H9 (cell line): ENCODE measurements around the gene METTL21C. TPM values are rescaled to one million over a fixed set of nuclear protein-coding genes. Genes with fewer than 3 reads are reported as not detected.
A peak's percentile ranks its signal among the peaks of the same experiment; 100 is the strongest.

Experiments
- DNase-seq: peaks from one replicate; pipeline ENCODE4 v3.0.0-alpha.2; 2017
- H2AFZ ChIP-seq: one replicate; pipeline ENCODE4 v1.6.1; 2013; ENCODE audit warnings: mild to moderate bottlenecking, low read length, control low read depth, moderate library complexity
- H2AK5ac ChIP-seq: 2 replicates; pipeline ENCODE4 v1.6.1; 2013; ENCODE audit warnings: low read length, control low read depth, mixed read lengths; ENCODE audit not compliant: insufficient read length
- H2BK120ac ChIP-seq: one replicate; pipeline ENCODE4 v1.6.1; 2013; ENCODE audit warnings: low read depth, mild to moderate bottlenecking, low read length, control low read depth, inconsistent platforms; ENCODE audit not compliant: poor library complexity, severe bottlenecking
- H2BK12ac ChIP-seq: 2 replicates; pipeline ENCODE4 v1.6.1; 2013; ENCODE audit warnings: low read length, control low read depth, mixed read lengths, low read depth; ENCODE audit not compliant: insufficient read length
- H2BK15ac ChIP-seq: 2 replicates; pipeline ENCODE4 v1.6.1; 2013; ENCODE audit warnings: low read depth, low read length, control low read depth
- H2BK20ac ChIP-seq: one replicate; pipeline ENCODE4 v1.6.1; 2013; ENCODE audit warnings: low read depth, mild to moderate bottlenecking, low read length, control low read depth, inconsistent platforms; ENCODE audit not compliant: poor library complexity, severe bottlenecking
- H2BK5ac ChIP-seq: 2 replicates; pipeline ENCODE4 v1.6.1; 2013; ENCODE audit warnings: low read length, control low read depth, mixed read lengths; ENCODE audit not compliant: insufficient read length
- H3K14ac ChIP-seq: 2 replicates; pipeline ENCODE4 v1.6.1; 2013; ENCODE audit warnings: low read length, control low read depth; ENCODE audit not compliant: insufficient read depth
- H3K18ac ChIP-seq: 2 replicates; pipeline ENCODE4 v1.6.1; 2013; ENCODE audit warnings: low read depth, mild to moderate bottlenecking, mixed read lengths, low read length, control low read depth; ENCODE audit not compliant: insufficient read length
- H3K23ac ChIP-seq: 2 replicates; pipeline ENCODE4 v1.6.1; 2013; ENCODE audit warnings: low read length, control low read depth, mixed read lengths, low read depth; ENCODE audit not compliant: insufficient read length
- H3K23me2 ChIP-seq: 2 replicates; pipeline ENCODE4 v1.6.1; 2013; ENCODE audit warnings: low read depth, mild to moderate bottlenecking, mixed read lengths, low read length, control low read depth; ENCODE audit not compliant: insufficient read length, poor library complexity, severe bottlenecking
- H3K27ac ChIP-seq: 2 replicates; pipeline ENCODE4 v1.5.1; 2013; ENCODE audit warnings: low read length, control low read depth, mixed read lengths, low read depth; ENCODE audit not compliant: insufficient read length
- H3K27me3 ChIP-seq: 2 replicates; pipeline ENCODE4 v1.6.1; 2013; ENCODE audit warnings: low read length, control low read depth, inconsistent platforms; ENCODE audit not compliant: insufficient read depth
- H3K4ac ChIP-seq: 2 replicates; pipeline ENCODE4 v1.6.1; 2013; ENCODE audit warnings: low read depth, mild to moderate bottlenecking, control low read depth, inconsistent platforms, low read length, moderate library complexity
- H3K4me1 ChIP-seq: 2 replicates; pipeline ENCODE4 v1.6.1; 2013; ENCODE audit warnings: low read length, control low read depth, inconsistent platforms; ENCODE audit not compliant: insufficient read depth
- H3K4me2 ChIP-seq: 2 replicates; pipeline ENCODE4 v1.6.1; 2013; ENCODE audit warnings: low read length, control low read depth, mixed read lengths; ENCODE audit not compliant: insufficient read length, insufficient read depth
- H3K56ac ChIP-seq: 2 replicates; pipeline ENCODE4 v1.6.1; 2013; ENCODE audit warnings: low read depth, mild to moderate bottlenecking, mixed read lengths, low read length, control low read depth; ENCODE audit not compliant: insufficient read length
- H3K79me1 ChIP-seq: 2 replicates; pipeline ENCODE4 v1.6.1; 2013; ENCODE audit warnings: low read depth, mild to moderate bottlenecking, moderate library complexity, low read length, control low read depth, inconsistent platforms; ENCODE audit not compliant: insufficient read depth, poor library complexity, severe bottlenecking
- H3K79me2 ChIP-seq: 2 replicates; pipeline ENCODE4 v1.6.1; 2013; ENCODE audit warnings: low read length, control low read depth, inconsistent platforms; ENCODE audit not compliant: insufficient read depth
- H3K9ac ChIP-seq: 2 replicates; pipeline ENCODE4 v1.6.1; 2013; ENCODE audit warnings: low read length, control low read depth, mixed read lengths; ENCODE audit not compliant: insufficient read length; ENCODE audit errors: extremely low read depth
- H3K9me3 ChIP-seq: one replicate; pipeline ENCODE4 v1.6.1; 2013; ENCODE audit warnings: low read depth, low read length, inconsistent platforms; ENCODE audit not compliant: control insufficient read depth
- H3T11ph ChIP-seq: one replicate; pipeline ENCODE4 v1.6.1; 2013; ENCODE audit warnings: mild to moderate bottlenecking, low read length, control low read depth, inconsistent platforms
- H4K20me1 ChIP-seq: one replicate; pipeline ENCODE4 v1.6.1; 2013; ENCODE audit not compliant: control insufficient read depth, insufficient read length, insufficient read depth
- H4K5ac ChIP-seq: 2 replicates; pipeline ENCODE4 v1.6.1; 2013; ENCODE audit warnings: low read depth, mild to moderate bottlenecking, mixed read lengths, low read length, control low read depth; ENCODE audit not compliant: insufficient read length
- H4K8ac ChIP-seq: replicated peaks from 2 replicates; pipeline ENCODE4 v1.6.1; 2013; ENCODE audit warnings: low read length, control low read depth, mixed read lengths, low read depth; ENCODE audit not compliant: insufficient read length
- H4K91ac ChIP-seq: 2 replicates; pipeline ENCODE4 v1.6.1; 2013; ENCODE audit warnings: low read depth, mild to moderate bottlenecking, moderate library complexity, mixed read lengths, low read length, control low read depth; ENCODE audit not compliant: insufficient read length
- H3K27ac Mint-ChIP-seq, 3 experiments: 2 replicates in 2 of 3; 3 replicates in 1 of 3; pipeline ENCODE4 v1.8.0; 2020 to 2021; ENCODE audit warnings: mixed read lengths in 3 of 3, mild to moderate bottlenecking in 1 of 3, moderate library complexity in 1 of 3
- H3K27me3 Mint-ChIP-seq: 2 replicates; pipeline ENCODE4 v1.8.0; 2021; ENCODE audit warnings: low read depth, mild to moderate bottlenecking, moderate library complexity, mixed read lengths
- H3K36me3 Mint-ChIP-seq, 3 experiments: 2 replicates in 2 of 3; 3 replicates in 1 of 3; pipeline ENCODE4 v1.8.0; 2020 to 2021; ENCODE audit warnings: low read depth in 3 of 3, mixed read lengths in 3 of 3; ENCODE audit not compliant: insufficient read depth in 1 of 3
- H3K4me1 Mint-ChIP-seq, 2 experiments: 2 replicates each; pipeline ENCODE4 v1.8.0; 2020; ENCODE audit warnings: mixed read lengths in 2 of 2
- H3K4me3 Mint-ChIP-seq, 2 experiments: 2 replicates in 1 of 2; 3 replicates in 1 of 2; pipeline ENCODE4 v1.8.0; 2020 to 2021; ENCODE audit warnings: mild to moderate bottlenecking in 2 of 2, mixed read lengths in 2 of 2, moderate library complexity in 1 of 2
- H3K9me3 Mint-ChIP-seq, 2 experiments: 2 replicates in 1 of 2; 3 replicates in 1 of 2; pipeline ENCODE4 v1.8.0; 2020; ENCODE audit warnings: mild to moderate bottlenecking in 2 of 2, mixed read lengths in 2 of 2, moderate library complexity in 1 of 2
- WGBS: extraction: QIAGEN DNeasy Blood & Tissue Kit; methylation state at CpG from one replicate; pipeline ENCODE4 v1.1.7; 2013; ENCODE audit warnings: missing lambda C conversion rate, low lambda C conversion rate, mixed read lengths; ENCODE audit not compliant: insufficient read length; ENCODE audit errors: extremely low coverage; 5-methylcytosine and 5-hydroxymethylcytosine counted together
- total RNA-seq: library from RNA; stranded (reverse); gene quantifications from 2 replicates; pipeline ENCODE4 v1.2.1, GENCODE V29; 2021
- TF ChIP-seq, protein P1 (sequence below): fragments of 200-600 bp; sonication (generic); conservative IDR thresholded peaks from 3 replicates; pipeline ENCODE4 v1.8.0; 2021; ENCODE audit warnings: antibody characterized with exemption, mild to moderate bottlenecking

METTL21C gene
- total RNA-seq, 1 experiment from 2014 or later = not detected

- Histone ChIP-seq H3K79me1 (no peaks in the 10 kb centered on the region), H2BK120ac (no peak overlapping the region), H3K9me3 (no peaks in the 10 kb centered on the region), H2BK20ac (no peak overlapping the region), H3K18ac (no peak overlapping the region), H3K23me2 (no peaks in the 10 kb centered on the region), H3T11ph (no peak overlapping the region), H3K79me2 (no peaks in the 10 kb centered on the region), H2BK12ac (no peak overlapping the region), H3K4ac (no peak overlapping the region), H4K5ac (no peak overlapping the region), H3K4me2 (no peak overlapping the region), H3K27me3 (no peaks in the 10 kb centered on the region), H3K4me1 (no peaks in the 10 kb centered on the region), H4K91ac (no peak overlapping the region), H3K23ac (no peak overlapping the region), H3K27ac (no peak overlapping the region), H3K14ac (no peak overlapping the region), H2BK15ac (no peak overlapping the region), H3K56ac (no peak overlapping the region), H2BK5ac (no peak overlapping the region), H2AK5ac (no peak overlapping the region), H2AFZ (no peak overlapping the region), H4K20me1 (no peaks in the 10 kb centered on the region), H3K9ac (no peak overlapping the region), H4K8ac (no peak overlapping the region)
- Mint-ChIP-seq H3K9me3 (0 out of 5 replicates have a peak, but pooled peaks cover 4 to 6% of the 10 kb centered on the region in 2 experiments), H3K4me3 (no peak overlapping the region), H3K27ac (peak overlapping the region in 1 of 3 experiments; percentile 64; a peak in 1 of 7 replicates), H3K36me3 (no peaks in the 10 kb centered on the region; a peak in 1 of 7 replicates), H3K27me3 (no peaks in the 10 kb centered on the region), H3K4me1 (no peaks in the 10 kb centered on the region)
- DNase-seq = no peak
- TF ChIP-seq, protein P1, sequence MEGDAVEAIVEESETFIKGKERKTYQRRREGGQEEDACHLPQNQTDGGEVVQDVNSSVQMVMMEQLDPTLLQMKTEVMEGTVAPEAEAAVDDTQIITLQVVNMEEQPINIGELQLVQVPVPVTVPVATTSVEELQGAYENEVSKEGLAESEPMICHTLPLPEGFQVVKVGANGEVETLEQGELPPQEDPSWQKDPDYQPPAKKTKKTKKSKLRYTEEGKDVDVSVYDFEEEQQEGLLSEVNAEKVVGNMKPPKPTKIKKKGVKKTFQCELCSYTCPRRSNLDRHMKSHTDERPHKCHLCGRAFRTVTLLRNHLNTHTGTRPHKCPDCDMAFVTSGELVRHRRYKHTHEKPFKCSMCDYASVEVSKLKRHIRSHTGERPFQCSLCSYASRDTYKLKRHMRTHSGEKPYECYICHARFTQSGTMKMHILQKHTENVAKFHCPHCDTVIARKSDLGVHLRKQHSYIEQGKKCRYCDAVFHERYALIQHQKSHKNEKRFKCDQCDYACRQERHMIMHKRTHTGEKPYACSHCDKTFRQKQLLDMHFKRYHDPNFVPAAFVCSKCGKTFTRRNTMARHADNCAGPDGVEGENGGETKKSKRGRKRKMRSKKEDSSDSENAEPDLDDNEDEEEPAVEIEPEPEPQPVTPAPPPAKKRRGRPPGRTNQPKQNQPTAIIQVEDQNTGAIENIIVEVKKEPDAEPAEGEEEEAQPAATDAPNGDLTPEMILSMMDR = no peak
- WGBS = no CpG with 5 or more reads among the region's 2 CpGs
These were observed 13.4 kb upstream of the METTL21C start for GRCh38 chr13:102708211-102708610.
